Gastroesophageal sphincter (tissue), 3 donors: ENCODE data around the gene PROSER1.

Source experiments
- CTCF ChIP-seq, 4 experiments: fragments of 200-600 bp in 2 of 4; fragments of 450-650 bp in 2 of 4; sonication (generic) in 1 of 4; IDR thresholded peaks; one replicate each; pipeline ENCODE4 v1.5.1; 2017 to 2019; ENCODE audit warnings: antibody characterized with exemption in 4 of 4, mild to moderate bottlenecking in 2 of 4, moderate library complexity in 2 of 4
- EP300 ChIP-seq: sonication (generic); formaldehyde crosslinking; IDR thresholded peaks from one replicate; pipeline ENCODE4 v1.6.1; 2017; ENCODE audit warnings: antibody characterized with exemption, mild to moderate bottlenecking
- POLR2A ChIP-seq, 2 donors: fragments of 450-650 bp; IDR thresholded peaks; one replicate each; pipeline ENCODE4 v1.6.1; 2017; ENCODE audit warnings: antibody characterized with exemption in 2 of 2, mild to moderate bottlenecking in 2 of 2, moderate library complexity in 1 of 2
- POLR2AphosphoS5 ChIP-seq: sonication (generic); formaldehyde crosslinking; IDR thresholded peaks from one replicate; pipeline ENCODE4 v1.6.1; 2017; ENCODE audit warnings: antibody characterized with exemption

- no peak for TF ChIP-seq CTCF (IDR thresholded peaks at IDR 0.05)
- TF ChIP-seq POLR2A (IDR thresholded peaks at IDR 0.05) = no peak
- TF ChIP-seq POLR2AphosphoS5 = no peak
- TF ChIP-seq EP300 = no peak
Measured at GRCh38 chr13:39062004-39062403, 24.1 kb upstream of the PROSER1 start.
